MCF 10A (cell line): ENCODE results near the gene UBE2Q2. TPM values are rescaled to one million over a fixed set of nuclear protein-coding genes. Genes with fewer than 3 reads are reported as not detected.

Source experiments
- BruUV-seq: library from RNA; stranded (reverse); fragments of 400-500 nt; replicated peaks from 2 replicates; lab custom pipeline; 2021; lab: Mats Ljungman, UMichigan
- CTCF ChIA-PET: fragments of 300-600 bp; sonication (Branson Sonifier 250); formaldehyde crosslinking; extraction: SDS; loops from one replicate; lab custom pipeline; 2021; ENCODE audit warnings: antibody characterized with exemption, inconsistent platforms; lab: Yijun Ruan, JAX
- POLR2A ChIA-PET: fragments of 300-600, 350-650 bp; sonication (Branson Sonifier 250); formaldehyde crosslinking; extraction: SDS; loops from one replicate; lab custom pipeline; 2020; ENCODE audit warnings: antibody characterized with exemption, inconsistent platforms; lab: Yijun Ruan, JAX
- DNase-seq: peaks from one replicate; pipeline ENCODE4 v3.0.0-alpha.2; 2018; ENCODE audit not compliant: unreplicated experiment
- H3K27ac Mint-ChIP-seq: one replicate; pipeline ENCODE4 v1.8.0; 2022; ENCODE audit warnings: mild to moderate bottlenecking, low read depth, mixed read lengths; ENCODE audit not compliant: unreplicated experiment
- H3K27me3 Mint-ChIP-seq: one replicate; pipeline ENCODE4 v1.8.0; 2022; ENCODE audit warnings: mixed read lengths; ENCODE audit not compliant: insufficient read depth, unreplicated experiment
- H3K36me3 Mint-ChIP-seq: one replicate; pipeline ENCODE4 v1.8.0; 2022; ENCODE audit warnings: mild to moderate bottlenecking, moderate library complexity, mixed read lengths; ENCODE audit not compliant: insufficient read depth, unreplicated experiment
- H3K4me1 Mint-ChIP-seq: one replicate; pipeline ENCODE4 v1.8.0; 2022; ENCODE audit warnings: mixed read lengths; ENCODE audit not compliant: insufficient read depth, unreplicated experiment
- H3K4me3 Mint-ChIP-seq: one replicate; pipeline ENCODE4 v1.8.0; 2022; ENCODE audit warnings: mild to moderate bottlenecking, moderate library complexity, mixed read lengths; ENCODE audit not compliant: unreplicated experiment
- H3K9me3 Mint-ChIP-seq: one replicate; pipeline ENCODE4 v1.8.0; 2022; ENCODE audit warnings: mixed read lengths; ENCODE audit not compliant: unreplicated experiment
- CTCF ChIP-seq: fragments of 200-600 bp; IDR thresholded peaks from one replicate; pipeline ENCODE4 v1.8.0; 2022; ENCODE audit warnings: antibody characterized with exemption, mild to moderate bottlenecking; ENCODE audit not compliant: unreplicated experiment
- intact Hi-C: fragments of 100-400 bp; cut with micrococcal nuclease; formaldehyde crosslinking; loops from 2 replicates; pipeline ENCODE4 v1.14.1; 2022
- total RNA-seq: library from RNA; stranded (reverse); gene quantifications from 2 replicates; pipeline ENCODE4 v1.2.3, GENCODE V29; 2022

UBE2Q2 gene
- total RNA-seq, 1 experiment from 2014 or later: 28.3 TPM

GRCh38 chr15:75895731-75896130, 52.5 kb downstream of the UBE2Q2 start:
- ChIA-PET CTCF (no interaction called here), POLR2A (no interaction called here)
- DNase-seq: no peak
- intact Hi-C loops: no loop called here
- Mint-ChIP-seq H3K9me3 (no peaks in the 10 kb centered on the region), H3K4me3 (no peak overlapping the region), H3K4me1 (peaks cover 7% of the 10 kb centered on the region), H3K36me3 (peaks cover 21% of the 10 kb centered on the region), H3K27me3 (no peaks in the 10 kb centered on the region), H3K27ac (no peak overlapping the region)
- no peak for TF ChIP-seq CTCF
- BruUV-seq: no TSS peak

GRCh38 chr15:75900577-75900976, 57.3 kb downstream of the UBE2Q2 start:
- intact Hi-C loops: no loop called here
- POLR2A ChIA-PET: interaction anchor here (1.8 kb wide), 1 partner anchor 22 kb away, joined by 5 read pairs; no protein-coding TSS in a partner anchor

GRCh38 chr15:75902129-75902557, 58.9 kb downstream of the UBE2Q2 start:
- DNase-seq: no peak
- peaks cover 8% of the 10 kb centered on the region for H3K4me1 Mint-ChIP-seq
- H3K4me3 Mint-ChIP-seq: peak overlapping the region; percentile 93
- no peaks in the 10 kb centered on the region for H3K27me3 Mint-ChIP-seq
- intact Hi-C loops: loop anchor here (2.0 kb wide), 1 partner anchor 21 kb away; no protein-coding TSS in a partner anchor
- ChIA-PET POLR2A (interaction anchor here (0.9 to 6.4 kb wide), 6 partner anchors 10 to 65 kb away, joined by 3 to 96 read pairs (median 6); partner anchors contain the start of gene UBE2Q2), CTCF (interaction anchor here (0.6 to 1.3 kb wide), 3 partner anchors 11 to 155 kb away, joined by 3 read pairs; no protein-coding TSS in a partner anchor)
- no TSS peak for BruUV-seq
- peak overlapping the region; percentile 51 for H3K27ac Mint-ChIP-seq
- no peaks in the 10 kb centered on the region for H3K9me3 Mint-ChIP-seq
- H3K36me3 Mint-ChIP-seq: peaks cover 41% of the 10 kb centered on the region
- no peak for TF ChIP-seq CTCF

More at GRCh38 chr15:75900577-75900976, 57.3 kb downstream of the UBE2Q2 start:
- no peak for DNase-seq
- H3K27ac Mint-ChIP-seq: no peak overlapping the region
- BruUV-seq: no TSS peak
- no peaks in the 10 kb centered on the region for H3K27me3 Mint-ChIP-seq
- CTCF ChIA-PET: no interaction called here
- no peak for TF ChIP-seq CTCF
- no peaks in the 10 kb centered on the region for H3K9me3 Mint-ChIP-seq
- H3K4me1 Mint-ChIP-seq: peaks cover 4% of the 10 kb centered on the region
- H3K4me3 Mint-ChIP-seq: no peak overlapping the region
- H3K36me3 Mint-ChIP-seq: peaks cover 35% of the 10 kb centered on the region

- TF ChIP-seq CTCF: no peak
- no peaks in the 10 kb centered on the region for H3K27me3 Mint-ChIP-seq
- no TSS peak for BruUV-seq
- H3K27ac Mint-ChIP-seq: peak within 1 kb of the TSS; percentile 94
- H3K4me3 Mint-ChIP-seq: peak within 1 kb of the TSS; percentile 93
- POLR2A ChIA-PET: interaction anchor here (0.6 to 6.4 kb wide), 33 partner anchors 10 to 889 kb away, joined by 3 to 96 read pairs (median 4); partner anchors contain the start of genes IMP3 and UBE2Q2
- CTCF ChIA-PET: interaction anchor here (0.6 to 3.2 kb wide), 12 partner anchors 9 to 461 kb away, joined by 3 to 13 read pairs (median 3); no protein-coding TSS in a partner anchor
- DNase-seq: peak; percentile 92
- peaks cover 8% of the 10 kb centered on the region for H3K4me1 Mint-ChIP-seq
- peaks cover 41% of the 10 kb centered on the region for H3K36me3 Mint-ChIP-seq
- H3K9me3 Mint-ChIP-seq: no peaks in the 10 kb centered on the region
- intact Hi-C loops: loop anchor here (2.0 kb wide), 1 partner anchor 19 kb away; no protein-coding TSS in a partner anchor
These were observed 60.3 kb downstream of the UBE2Q2 start, which contains the start of gene FBXO22 for GRCh38 chr15:75903331-75904239. FBXO22 (plus strand) TSS chr15:75903878; CDS start chr15:75903964, 86 bp downstream.
